Glutamatergic neuron (in vitro differentiated cells): Measurements from ENCODE around the gene R3HDM2. TPM values are rescaled to one million over a fixed set of nuclear protein-coding genes. Genes with fewer than 3 reads are reported as not detected.

Experiments used
- DNase-seq: peaks from one replicate; pipeline ENCODE4 v3.0.0; 2022
- H3K27ac Mint-ChIP-seq: one replicate; pipeline ENCODE4 v1.8.0; 2020; ENCODE audit warnings: mild to moderate bottlenecking, mixed read lengths, inconsistent platforms; ENCODE audit not compliant: unreplicated experiment
- H3K27me3 Mint-ChIP-seq: one replicate; pipeline ENCODE4 v1.8.0; 2020; ENCODE audit warnings: mild to moderate bottlenecking, moderate library complexity, mixed read lengths, inconsistent platforms; ENCODE audit not compliant: unreplicated experiment
- H3K36me3 Mint-ChIP-seq: one replicate; pipeline ENCODE4 v1.8.0; 2020; ENCODE audit warnings: mild to moderate bottlenecking, mixed read lengths, inconsistent platforms; ENCODE audit not compliant: unreplicated experiment
- H3K4me1 Mint-ChIP-seq: one replicate; pipeline ENCODE4 v1.8.0; 2020; ENCODE audit warnings: mild to moderate bottlenecking, low read depth, mixed read lengths, inconsistent platforms; ENCODE audit not compliant: unreplicated experiment
- H3K4me3 Mint-ChIP-seq: one replicate; pipeline ENCODE4 v1.8.0; 2020; ENCODE audit warnings: mild to moderate bottlenecking, mixed read lengths, inconsistent platforms; ENCODE audit not compliant: unreplicated experiment
- H3K9me3 Mint-ChIP-seq: one replicate; pipeline ENCODE4 v1.8.0; 2020; ENCODE audit warnings: mild to moderate bottlenecking, moderate library complexity, mixed read lengths, inconsistent platforms; ENCODE audit not compliant: unreplicated experiment
- CTCF ChIP-seq: fragments of 200-600 bp; sonication (generic); IDR thresholded peaks from one replicate; pipeline ENCODE4 v1.5.0; 2021; ENCODE audit not compliant: partially characterized antibody, unreplicated experiment
- total RNA-seq: library from RNA; stranded (reverse); fragmentation: NEBNext Ultra II Directional; extraction: Animal tissue kit (Norgen Biotek cat#: 25700); gene quantifications from one replicate; pipeline ENCODE4 v1.2.1, GENCODE V29; 2021; ENCODE audit not compliant: unreplicated experiment

Gene R3HDM2
- total RNA-seq, 1 donor from 2014 or later, result 106 TPM

- Mint-ChIP-seq H3K9me3 (peaks cover 8% of the 10 kb centered on the region), H3K4me1 (no peaks in the 10 kb centered on the region), H3K4me3 (no peak overlapping the region), H3K27ac (no peak overlapping the region), H3K36me3 (peaks cover 26% of the 10 kb centered on the region), H3K27me3 (peaks cover 9% of the 10 kb centered on the region)
- no peak for DNase-seq
- no peak for TF ChIP-seq CTCF
These were observed 40.3 kb upstream of the R3HDM2 start for GRCh38 chr12:57470970-57471656.

GRCh38 chr12:57470286-57470969 lies 39.6 kb upstream of the R3HDM2 start:
- no peak overlapping the region for H3K27ac Mint-ChIP-seq
- H3K4me1 Mint-ChIP-seq, result no peaks in the 10 kb centered on the region
- H3K9me3 Mint-ChIP-seq, result peaks cover 8% of the 10 kb centered on the region
- no peak overlapping the region for H3K4me3 Mint-ChIP-seq
- TF ChIP-seq CTCF, result no peak
- peaks cover 10% of the 10 kb centered on the region for H3K27me3 Mint-ChIP-seq
- DNase-seq, result no peak
- H3K36me3 Mint-ChIP-seq, result peaks cover 26% of the 10 kb centered on the region

GRCh38 chr12:57469296-57470164 lies 38.7 kb upstream of the R3HDM2 start:
- H3K27me3 Mint-ChIP-seq, result peaks cover 12% of the 10 kb centered on the region

GRCh38 chr12:57467915-57468314 lies 37.1 kb upstream of the R3HDM2 start:
- H3K27me3 Mint-ChIP-seq, result peaks cover 14% of the 10 kb centered on the region
- TF ChIP-seq CTCF, result no peak
- H3K36me3 Mint-ChIP-seq, result peaks cover 9% of the 10 kb centered on the region
- H3K9me3 Mint-ChIP-seq, result peaks cover 4% of the 10 kb centered on the region
- DNase-seq, result no peak
- H3K4me3 Mint-ChIP-seq, result peak overlapping the region; percentile 0
- H3K4me1 Mint-ChIP-seq, result peaks cover under 1% of the 10 kb centered on the region
- no peak overlapping the region for H3K27ac Mint-ChIP-seq

More at GRCh38 chr12:57469296-57470164, 38.7 kb upstream of the R3HDM2 start:
- Mint-ChIP-seq H3K36me3 (peaks cover 22% of the 10 kb centered on the region), H3K9me3 (peaks cover 8% of the 10 kb centered on the region), H3K4me1 (no peaks in the 10 kb centered on the region), H3K4me3 (no peak overlapping the region), H3K27ac (no peak overlapping the region)
- no peak for TF ChIP-seq CTCF
- DNase-seq, result no peak
